ENCODE measurements around the gene PDLIM7. TPM values are rescaled to one million over a fixed set of nuclear protein-coding genes. Genes with fewer than 3 reads are reported as not detected.

PDLIM7 gene
- total RNA-seq, 2 experiments from 2014 or later, result 38.8 to 58.0 TPM

DNA sequence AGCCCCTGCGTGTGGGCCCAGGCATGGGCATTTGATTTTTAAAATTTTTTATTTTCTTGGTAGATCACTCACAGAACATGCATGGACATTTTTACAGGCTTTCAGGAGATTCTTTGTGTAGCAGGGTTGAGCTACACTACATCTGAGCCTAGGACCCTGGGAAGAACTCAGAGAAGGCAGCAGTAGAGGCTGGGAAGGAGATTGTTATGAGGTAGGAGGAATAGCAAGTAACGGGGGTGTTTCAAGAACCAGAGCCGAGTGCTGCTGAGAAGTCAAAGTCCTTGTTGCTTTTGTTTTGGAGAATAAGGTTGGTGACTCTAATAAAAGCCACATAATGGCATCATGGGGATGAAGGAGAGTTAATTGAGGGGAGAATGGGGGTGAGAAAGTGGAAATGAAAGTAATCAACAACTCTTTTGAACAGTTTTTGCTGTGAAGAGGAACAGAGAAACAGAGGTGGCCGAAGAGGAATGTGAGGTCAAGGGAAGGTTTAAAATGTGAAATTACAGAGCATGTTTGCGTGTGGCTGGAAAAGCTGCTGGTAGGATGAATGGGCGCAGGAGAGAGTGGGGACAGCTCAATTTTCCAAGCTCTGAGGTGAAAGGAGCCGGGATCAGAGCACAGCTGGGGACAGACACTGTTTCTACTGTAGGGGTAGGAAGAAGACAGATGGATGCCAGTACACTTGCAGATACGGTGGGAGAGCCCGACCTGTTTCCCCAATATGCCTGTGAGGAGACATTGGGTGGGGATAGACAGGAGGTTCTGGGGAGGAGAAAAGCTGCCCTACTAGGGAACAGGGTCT lies 4.7 kb upstream of the PDLIM7 start:
- TSS peak; percentile 89 for BruUV-seq (replicated peaks)
- peaks cover 4% of the 10 kb centered on the region for H3K79me2 ChIP-seq (ENCODE audit: insufficient read depth, low read depth, low read length)
- intact Hi-C loops (cut with micrococcal nuclease; ENCODE audit: unreplicated experiment), result loop anchor here (10.0 kb wide), 1 partner anchor 613 kb away; the partner anchor contains the start of gene N4BP3
- H3K9me3 ChIP-seq (ENCODE audit: low read length), result no peaks in the 10 kb centered on the region
- no peaks in the 10 kb centered on the region for H4K20me1 ChIP-seq (ENCODE audit: insufficient read depth, low read length)
- peak overlapping the region; percentile 71 for H3K4me2 ChIP-seq (ENCODE audit: low read length)
- ChIA-PET POLR2A (interaction anchor here (0.7 to 2.1 kb wide), 3 partner anchors 8 to 47 kb away, joined by 3 to 10 read pairs (median 6); partner anchors contain the start of gene DOK3), CTCF (ENCODE audit: unreplicated experiment) (interaction anchor here (0.7 to 2.4 kb wide), 2 partner anchors 47 to 51 kb away, joined by 3 to 6 read pairs; no protein-coding TSS in a partner anchor)
- TF ChIP-seq, protein P1, sequence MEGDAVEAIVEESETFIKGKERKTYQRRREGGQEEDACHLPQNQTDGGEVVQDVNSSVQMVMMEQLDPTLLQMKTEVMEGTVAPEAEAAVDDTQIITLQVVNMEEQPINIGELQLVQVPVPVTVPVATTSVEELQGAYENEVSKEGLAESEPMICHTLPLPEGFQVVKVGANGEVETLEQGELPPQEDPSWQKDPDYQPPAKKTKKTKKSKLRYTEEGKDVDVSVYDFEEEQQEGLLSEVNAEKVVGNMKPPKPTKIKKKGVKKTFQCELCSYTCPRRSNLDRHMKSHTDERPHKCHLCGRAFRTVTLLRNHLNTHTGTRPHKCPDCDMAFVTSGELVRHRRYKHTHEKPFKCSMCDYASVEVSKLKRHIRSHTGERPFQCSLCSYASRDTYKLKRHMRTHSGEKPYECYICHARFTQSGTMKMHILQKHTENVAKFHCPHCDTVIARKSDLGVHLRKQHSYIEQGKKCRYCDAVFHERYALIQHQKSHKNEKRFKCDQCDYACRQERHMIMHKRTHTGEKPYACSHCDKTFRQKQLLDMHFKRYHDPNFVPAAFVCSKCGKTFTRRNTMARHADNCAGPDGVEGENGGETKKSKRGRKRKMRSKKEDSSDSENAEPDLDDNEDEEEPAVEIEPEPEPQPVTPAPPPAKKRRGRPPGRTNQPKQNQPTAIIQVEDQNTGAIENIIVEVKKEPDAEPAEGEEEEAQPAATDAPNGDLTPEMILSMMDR (conservative IDR thresholded peaks at IDR 0.05; ENCODE audit: low read length), result no peak
- TF ChIP-seq EZH2phosphoT487 (IDR thresholded peaks at IDR 0.05; ENCODE audit: borderline replicate concordance, low read depth, low read length), result no peak
- H3K27ac ChIP-seq (ENCODE audit: low read depth, low read length, poor library complexity, severe bottlenecking), result peak overlapping the region; percentile 94
- no peak overlapping the region for H2AFZ ChIP-seq (ENCODE audit: low read length)
- peak; percentile 74 for DNase-seq (ENCODE audit: low spot score)
- no peaks in the 10 kb centered on the region for H3K9me2 ChIP-seq (ENCODE audit: insufficient read depth, low read length)
- peaks cover 70% of the 10 kb centered on the region for H3K4me1 ChIP-seq (ENCODE audit: insufficient read depth, low read length, poor library complexity, severe bottlenecking)
- peaks cover 48% of the 10 kb centered on the region for H3K36me3 ChIP-seq (ENCODE audit: insufficient read depth, low read length)
- H3K4me3 ChIP-seq (ENCODE audit: low read depth, low read length, poor library complexity, severe bottlenecking), result peak overlapping the region; percentile 35

DNA sequence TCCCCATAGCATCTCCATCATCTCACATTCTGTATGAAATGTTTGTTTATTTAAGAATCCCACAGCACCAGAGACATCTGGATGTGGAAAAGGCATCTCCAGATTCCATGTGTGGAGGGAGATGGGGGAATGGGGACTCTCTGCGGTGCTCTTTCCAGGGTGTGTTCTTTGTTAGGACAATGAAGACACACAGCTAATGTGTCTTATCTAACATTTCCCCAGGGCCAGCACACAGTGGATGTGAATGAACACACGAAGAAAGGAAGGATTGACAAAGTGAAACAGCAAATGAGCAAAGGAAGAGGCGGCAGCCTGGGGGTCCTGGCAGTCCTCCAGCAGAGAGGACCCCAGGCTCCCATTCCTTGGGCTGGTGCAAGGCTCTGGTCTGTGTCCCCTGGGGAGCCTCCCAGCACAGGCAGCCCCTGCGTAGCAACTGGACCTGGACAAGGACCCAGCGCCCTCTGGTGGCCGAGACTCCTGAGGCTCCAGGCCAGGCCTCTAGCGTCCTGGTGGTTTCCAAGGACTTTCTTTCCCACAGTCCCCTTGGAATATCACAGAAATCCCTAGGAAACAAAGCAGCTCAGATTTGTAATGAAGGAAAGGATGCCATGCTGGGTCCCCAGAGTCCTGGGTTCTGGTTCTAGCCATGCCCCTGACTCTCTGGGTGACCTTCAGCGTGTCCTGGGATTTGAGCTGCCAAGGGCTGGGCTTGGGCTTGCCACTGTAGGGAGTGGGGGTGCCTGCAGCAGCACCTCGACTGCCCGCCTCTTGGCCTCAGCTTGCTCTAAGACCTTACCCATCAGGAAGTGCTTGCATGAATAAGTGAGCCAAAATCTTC lies 3.5 kb upstream of the PDLIM7 start:
- Histone ChIP-seq H3K79me2 (ENCODE audit: insufficient read depth, low read depth, low read length) (no peaks in the 10 kb centered on the region), H2AFZ (ENCODE audit: low read length) (no peak overlapping the region), H3K9me2 (ENCODE audit: insufficient read depth, low read length) (no peaks in the 10 kb centered on the region), H3K4me2 (ENCODE audit: low read length) (peak overlapping the region; percentile 71), H3K9me3 (ENCODE audit: low read length) (no peaks in the 10 kb centered on the region), H4K20me1 (ENCODE audit: insufficient read depth, low read length) (peaks cover 6% of the 10 kb centered on the region; the same call in 1 of the 2 replicates), H3K27ac (ENCODE audit: low read depth, low read length, poor library complexity, severe bottlenecking) (peak overlapping the region; percentile 94), H3K4me3 (ENCODE audit: low read depth, low read length, poor library complexity, severe bottlenecking) (peak overlapping the region; percentile 35), H3K4me1 (ENCODE audit: insufficient read depth, low read length, poor library complexity, severe bottlenecking) (peaks cover 71% of the 10 kb centered on the region), H3K36me3 (ENCODE audit: insufficient read depth, low read length) (peaks cover 38% of the 10 kb centered on the region)
- DNase-seq (ENCODE audit: low spot score), result peak; percentile 86
- POLR2A ChIA-PET, result interaction anchor here (0.6 to 2.1 kb wide), 2 partner anchors 9 to 38 kb away, joined by 3 to 10 read pairs; partner anchors contain the start of gene DOK3
- intact Hi-C loops (cut with micrococcal nuclease; ENCODE audit: unreplicated experiment), result loop anchor here (10.0 kb wide), 1 partner anchor 614 kb away; the partner anchor contains the start of gene N4BP3
- no TSS peak for BruUV-seq (replicated peaks)
- CTCF ChIA-PET (ENCODE audit: unreplicated experiment), result interaction anchor here (0.5 to 2.4 kb wide), 5 partner anchors 8 to 196 kb away, joined by 3 to 6 read pairs (median 4); partner anchors contain the start of gene DOK3
- TF ChIP-seq, protein P1 (conservative IDR thresholded peaks at IDR 0.05; ENCODE audit: low read length), result peak; percentile 98
- TF ChIP-seq EZH2phosphoT487 (IDR thresholded peaks at IDR 0.05; ENCODE audit: borderline replicate concordance, low read depth, low read length), result no peak

Data from OCI-LY7 (cell line).